ENCODE data around the gene SGIP1. TPM values are rescaled to one million over a fixed set of nuclear protein-coding genes. Genes with fewer than 3 reads are reported as not detected.

Gene SGIP1
- total RNA-seq, 1 donor from 2014 or later: 16.0 TPM

DNA sequence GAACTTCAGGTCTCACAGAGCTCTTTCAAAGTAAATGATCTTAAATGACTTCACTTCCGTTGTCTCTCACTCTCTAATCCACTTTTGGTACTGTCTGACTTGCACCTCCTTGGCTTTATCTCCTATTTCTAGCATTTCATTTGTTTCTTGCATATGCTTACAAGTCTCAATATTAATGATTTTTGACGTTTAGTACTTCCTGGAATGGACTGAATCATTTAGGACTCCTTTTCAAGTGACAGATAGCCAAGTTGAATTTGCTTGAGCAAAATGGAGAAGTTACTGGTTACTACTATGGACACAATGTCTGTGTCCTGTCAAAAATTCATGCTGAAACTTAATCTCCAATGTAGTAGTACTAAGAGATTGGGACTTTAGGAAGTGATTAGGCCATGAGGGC lies 7.0 kb upstream of the SGIP1 start:
- TF ChIP-seq CTCF (IDR thresholded peaks at IDR 0.05; ENCODE audit: unreplicated experiment): no peak
- no peak overlapping the region for H3K4me3 Mint-ChIP-seq (ENCODE audit: low read depth)

DNA sequence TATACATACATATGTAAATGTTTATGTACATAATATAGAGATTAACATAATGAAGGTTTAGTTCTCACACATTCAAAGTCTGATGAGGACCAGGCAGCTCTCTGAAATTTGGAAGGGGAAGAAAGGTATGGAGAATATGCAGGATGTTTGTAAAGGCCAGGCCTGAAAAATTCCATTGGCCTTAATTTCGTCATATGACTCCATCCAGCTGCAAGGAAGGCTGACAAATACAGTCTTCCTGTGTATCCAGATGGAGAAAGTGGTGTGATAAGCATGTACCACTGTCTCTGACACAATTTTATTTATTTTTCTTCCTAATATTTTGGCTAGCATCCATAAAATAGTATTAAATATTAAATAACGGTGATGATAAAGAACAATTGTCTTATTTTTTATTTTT lies 6.3 kb upstream of the SGIP1 start:
- TF ChIP-seq CTCF (IDR thresholded peaks at IDR 0.05; ENCODE audit: unreplicated experiment): no peak
- H3K36me3 Mint-ChIP-seq (ENCODE audit: insufficient read depth): no peaks in the 10 kb centered on the region
- DNase-seq (ENCODE audit: low spot score, unreplicated experiment): no peak
- H3K4me1 Mint-ChIP-seq (ENCODE audit: low read depth): peaks cover 6% of the 10 kb centered on the region
- no peak overlapping the region for H3K27ac Mint-ChIP-seq
- peaks cover 9% of the 10 kb centered on the region for H3K27me3 Mint-ChIP-seq
- H3K9me3 Mint-ChIP-seq (ENCODE audit: low read depth): no peaks in the 10 kb centered on the region
- H3K4me3 Mint-ChIP-seq (ENCODE audit: low read depth): no peak overlapping the region

More for the DNA sequence above, 7.0 kb upstream of the SGIP1 start:
- H3K27me3 Mint-ChIP-seq: peaks cover 5% of the 10 kb centered on the region
- H3K9me3 Mint-ChIP-seq (ENCODE audit: low read depth): no peaks in the 10 kb centered on the region
- H3K27ac Mint-ChIP-seq: no peak overlapping the region
- no peaks in the 10 kb centered on the region for H3K36me3 Mint-ChIP-seq (ENCODE audit: insufficient read depth)
- no peak for DNase-seq (ENCODE audit: low spot score, unreplicated experiment)
- H3K4me1 Mint-ChIP-seq (ENCODE audit: low read depth): peaks cover 2% of the 10 kb centered on the region

GRCh38 chr1:66528580-66528979 lies 5.4 kb upstream of the SGIP1 start:
- peaks cover 12% of the 10 kb centered on the region for H3K4me1 Mint-ChIP-seq (ENCODE audit: low read depth)
- no peaks in the 10 kb centered on the region for H3K9me3 Mint-ChIP-seq (ENCODE audit: low read depth)

GRCh38 chr1:66532214-66532613 lies 1.7 kb upstream of the SGIP1 start:
- Mint-ChIP-seq H3K4me1 (ENCODE audit: low read depth) (peaks cover 40% of the 10 kb centered on the region), H3K9me3 (ENCODE audit: low read depth) (no peaks in the 10 kb centered on the region), H3K27me3 (peaks cover 9% of the 10 kb centered on the region), H3K27ac (peak overlapping the region; percentile 5), H3K36me3 (ENCODE audit: insufficient read depth) (no peaks in the 10 kb centered on the region), H3K4me3 (ENCODE audit: low read depth) (peak overlapping the region; percentile 88)
- no peak for TF ChIP-seq CTCF (IDR thresholded peaks at IDR 0.05; ENCODE audit: unreplicated experiment)
- no peak for DNase-seq (ENCODE audit: low spot score, unreplicated experiment)

More at GRCh38 chr1:66528580-66528979, 5.4 kb upstream of the SGIP1 start:
- Mint-ChIP-seq H3K36me3 (ENCODE audit: insufficient read depth) (no peaks in the 10 kb centered on the region), H3K4me3 (ENCODE audit: low read depth) (no peak overlapping the region), H3K27me3 (peaks cover 9% of the 10 kb centered on the region), H3K27ac (no peak overlapping the region)
- no peak for DNase-seq (ENCODE audit: low spot score, unreplicated experiment)
- TF ChIP-seq CTCF (IDR thresholded peaks at IDR 0.05; ENCODE audit: unreplicated experiment): no peak

- Mint-ChIP-seq H3K4me1 (ENCODE audit: low read depth) (peaks cover 40% of the 10 kb centered on the region), H3K4me3 (ENCODE audit: low read depth) (peak overlapping the region; percentile 88), H3K27me3 (peaks cover 9% of the 10 kb centered on the region), H3K9me3 (ENCODE audit: low read depth) (no peaks in the 10 kb centered on the region), H3K27ac (peak overlapping the region; percentile 94), H3K36me3 (ENCODE audit: insufficient read depth) (no peaks in the 10 kb centered on the region)
- no peak for DNase-seq (ENCODE audit: low spot score, unreplicated experiment)
- no peak for TF ChIP-seq CTCF (IDR thresholded peaks at IDR 0.05; ENCODE audit: unreplicated experiment)
These were observed 862 bp upstream of the SGIP1 start for GRCh38 chr1:66532798-66533783.

Measured in progenitor cell of endocrine pancreas (in vitro differentiated cells).